ENCODE data around the gene KLF8.

Gene KLF8

DNA sequence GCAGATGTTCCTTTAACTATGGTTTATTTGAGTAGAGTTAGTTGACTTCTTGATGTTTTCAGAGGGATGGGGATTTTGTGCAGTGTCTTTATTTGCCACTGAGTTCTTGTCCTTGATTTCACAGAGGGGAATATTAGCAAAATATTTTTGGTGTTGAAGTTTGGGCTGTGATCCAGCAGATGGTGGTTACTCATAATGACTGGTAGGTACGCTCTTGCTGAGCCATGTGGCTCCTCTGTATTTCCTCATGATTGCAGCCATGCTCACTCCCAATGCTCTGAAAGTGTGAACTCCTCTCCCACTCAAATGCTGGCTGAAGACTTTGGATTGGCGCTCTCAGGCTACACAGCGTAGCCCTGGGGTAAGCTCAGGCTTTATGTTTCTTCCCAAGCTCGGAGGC is 77.7 kb downstream of the KLF8 start:
- no peak for DNase-seq (ENCODE audit: low read depth in 2 of 2)

DNA sequence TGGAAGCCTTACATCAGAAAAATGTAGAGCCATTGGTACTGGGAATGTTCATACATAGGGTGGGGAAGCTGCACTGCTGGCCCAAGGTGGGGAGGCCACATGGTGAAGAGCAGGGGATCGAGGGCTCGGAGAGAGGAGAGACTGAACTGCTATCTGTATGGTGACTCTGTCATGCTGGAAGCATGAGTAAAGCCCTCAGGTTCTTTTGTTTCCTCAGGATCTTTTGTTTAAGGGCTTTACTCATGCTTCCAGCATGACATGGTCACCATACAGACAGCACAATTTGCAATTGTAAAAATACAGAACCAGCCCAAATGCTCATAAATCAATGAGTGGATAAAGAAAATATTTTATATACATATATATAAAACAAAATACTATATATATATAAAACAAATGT is 78.4 kb downstream of the KLF8 start:
- DNase-seq (ENCODE audit: low read depth in 2 of 2) = no peak

GRCh38 chrX:56313308-56313707 is 81.2 kb downstream of the KLF8 start:
- DNase-seq (ENCODE audit: low read depth in 2 of 2) = no peak

DNA sequence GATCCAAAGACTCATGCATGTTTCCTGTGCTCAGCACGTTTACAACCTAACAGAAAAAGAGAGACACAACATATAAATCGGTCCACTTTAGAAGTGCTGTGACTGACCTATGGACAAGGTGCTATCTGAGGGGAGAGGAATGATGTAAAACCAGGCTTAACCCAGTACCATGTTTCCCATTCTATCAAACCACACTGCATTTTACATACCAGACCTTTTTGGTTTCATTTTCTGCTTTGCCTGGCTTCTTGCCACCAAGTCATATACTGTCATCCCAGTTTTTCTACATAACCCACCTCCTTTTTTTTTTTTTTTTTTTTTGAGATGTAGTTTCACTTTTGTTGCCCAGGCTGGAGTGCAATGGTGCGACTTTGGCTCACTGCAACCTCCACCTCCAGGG is 82.2 kb downstream of the KLF8 start:
- no peak for DNase-seq (ENCODE audit: low read depth in 2 of 2)

DNA sequence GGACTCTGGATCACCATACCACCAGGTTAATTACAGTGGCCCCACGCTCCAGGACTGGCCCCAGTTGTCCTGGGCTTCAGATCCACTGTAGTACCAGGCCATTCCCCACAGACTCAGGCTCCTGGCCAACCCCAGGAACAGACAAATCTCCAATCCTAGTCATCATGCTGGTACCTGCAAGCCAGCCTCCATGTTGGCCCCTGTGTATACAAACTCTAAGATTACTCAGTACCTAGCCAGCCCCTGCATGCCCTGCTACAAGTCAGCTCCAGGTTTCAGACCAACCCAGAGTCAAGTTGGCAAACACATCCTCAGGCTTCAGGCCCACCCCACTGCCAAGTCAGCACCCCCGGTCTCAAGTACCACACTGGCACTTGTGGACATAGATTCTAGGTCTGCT is 85.9 kb downstream of the KLF8 start:
- DNase-seq (ENCODE audit: low read depth in 2 of 2) = no peak

DNA sequence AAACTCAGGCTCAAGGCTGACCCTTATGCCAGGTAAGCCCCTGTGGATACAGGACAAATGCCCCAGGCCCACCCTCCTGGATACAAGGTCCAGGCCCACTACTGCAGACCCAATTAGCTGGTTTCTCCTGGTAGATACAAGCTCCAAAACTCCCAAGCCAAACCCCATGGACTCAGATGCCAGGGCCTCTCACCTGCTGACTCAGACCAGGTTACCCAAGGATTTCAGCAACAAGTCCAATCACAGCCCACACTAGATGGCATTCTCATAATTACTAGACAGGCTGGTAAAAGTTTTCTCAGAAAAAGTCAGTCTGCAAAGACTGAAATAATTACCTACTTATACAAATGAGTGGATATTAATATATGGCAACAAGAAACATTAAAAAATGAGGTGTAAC is 87.0 kb downstream of the KLF8 start:
- DNase-seq (ENCODE audit: low read depth in 2 of 2) = no peak

Data from stimulated activated CD8-positive, alpha-beta memory T cell treated with anti-CD3 and anti-CD28 coated beads, Interleukin-2, amount 100 ng/mL, for 1 hour (primary cell).